HG03457 (cell line): ENCODE measurements around the gene OBSCN.
"Not testable (repeated sequence)": the region's sequence is repeated elsewhere in the genome, so short reads cannot be mapped to it uniquely, and the experiment has no call there.

Experiments used
- ATAC-seq: cut with Tn5 transposase; IDR thresholded peaks from one replicate; pipeline ENCODE4 v1.9.1; 2021; ENCODE audit warnings: moderate number of reproducible peaks; ENCODE audit not compliant: unreplicated experiment

OBSCN gene

GRCh38 chr1:228211531-228212414 is 3.9 kb downstream of the OBSCN start:
- no peak for ATAC-seq

GRCh38 chr1:228212415-228212965 is 4.6 kb downstream of the OBSCN start:
- no peak for ATAC-seq

GRCh38 chr1:228212966-228213844 is 5.4 kb downstream of the OBSCN start:
- peak; percentile 69 for ATAC-seq

GRCh38 chr1:228213917-228214808 is 6.3 kb downstream of the OBSCN start:
- ATAC-seq = no peak

- no peak for ATAC-seq
Observed at GRCh38 chr1:228214921-228215662, 7.2 kb downstream of the OBSCN start.

- no peak for ATAC-seq
Observed at GRCh38 chr1:228215663-228216116, 7.8 kb downstream of the OBSCN start.

- ATAC-seq = no peak
Observed at GRCh38 chr1:228216371-228217320, 8.8 kb downstream of the OBSCN start.

GRCh38 chr1:228217551-228218344 is 9.9 kb downstream of the OBSCN start:
- ATAC-seq = no peak

GRCh38 chr1:228218513-228219244 is 10.8 kb downstream of the OBSCN start:
- no peak for ATAC-seq

- no peak for ATAC-seq
Observed at GRCh38 chr1:228219245-228219961, 11.6 kb downstream of the OBSCN start.

GRCh38 chr1:228219962-228220780 is 12.3 kb downstream of the OBSCN start:
- ATAC-seq = no peak

- ATAC-seq = not testable (repeated sequence)
Observed at GRCh38 chr1:228221097-228221496, 13.3 kb downstream of the OBSCN start.

GRCh38 chr1:228222548-228222947 is 14.7 kb downstream of the OBSCN start:
- no peak for ATAC-seq

GRCh38 chr1:228224198-228225164 is 16.6 kb downstream of the OBSCN start:
- ATAC-seq = no peak
